K562 (cell line): ENCODE results near the gene TRPC3. TPM values are rescaled to one million over a fixed set of nuclear protein-coding genes. Genes with fewer than 3 reads are reported as not detected.

Experiments used
- ATF7 ChIP-seq: fragments of 450-650 bp; IDR thresholded peaks from 2 replicates; pipeline ENCODE4 v1.7.1; 2014; ENCODE audit warnings: mild to moderate bottlenecking, moderate library complexity
- CC2D1A ChIP-seq: fragments of 450-650 bp; IDR thresholded peaks from 2 replicates; pipeline ENCODE4 v1.6.1; 2017; ENCODE audit warnings: mild to moderate bottlenecking
- CCNT2 ChIP-seq: IDR thresholded peaks from 2 replicates; pipeline ENCODE4 v1.6.1; 2011; ENCODE audit warnings: borderline replicate concordance, low read depth, mild to moderate bottlenecking, moderate library complexity, mixed read lengths, low read length; ENCODE audit not compliant: insufficient read length; ENCODE audit errors: extremely low read depth
- CTCFL ChIP-seq: IDR thresholded peaks from 2 replicates; pipeline ENCODE4 v1.6.1; 2011; ENCODE audit warnings: borderline replicate concordance, low read depth, mild to moderate bottlenecking, moderate library complexity, low read length; ENCODE audit not compliant: insufficient read depth, poor library complexity, severe bottlenecking
- DNMT1 ChIP-seq: fragments of 450-650 bp; IDR thresholded peaks from 2 replicates; pipeline ENCODE4 v1.6.1; 2016; ENCODE audit warnings: antibody characterized with exemption, mild to moderate bottlenecking
- EHMT2 ChIP-seq: fragments of 450-650 bp; IDR thresholded peaks from 2 replicates; pipeline ENCODE4 v1.6.1; 2018; ENCODE audit warnings: antibody characterized with exemption
- HDAC6 ChIP-seq: IDR thresholded peaks from 2 replicates; pipeline ENCODE4 v1.6.1; 2012; ENCODE audit warnings: low read depth, mild to moderate bottlenecking, control low read depth, inconsistent platforms, low read length, moderate library complexity
- JUND ChIP-seq, 2 experiments: IDR thresholded peaks; 2 replicates in 1 of 2; 3 replicates in 1 of 2; pipeline ENCODE4 v1.6.1; 2011; ENCODE audit warnings: borderline replicate concordance in 2 of 2, low read depth in 2 of 2, low read length in 2 of 2, improper control_type of control experiment in 1 of 2, missing biosample characterization in 1 of 2, missing genetic modification characterization in 1 of 2, missing genetic modification reagents in 1 of 2
- NFATC3 ChIP-seq: fragments of 450-650 bp; IDR thresholded peaks from 2 replicates; pipeline ENCODE4 v1.6.1; 2017; ENCODE audit warnings: mild to moderate bottlenecking
- NFE2 ChIP-seq: IDR thresholded peaks from 2 replicates; pipeline ENCODE4 v1.6.1; 2014; ENCODE audit warnings: antibody characterized with exemption, low read depth
- PHTF2 ChIP-seq: fragments of 250-450 bp; sonication (Bioruptor Pico); IDR thresholded peaks from 2 replicates; pipeline ENCODE4 v1.5.0; 2021; ENCODE audit warnings: mild to moderate bottlenecking
- POLR2B ChIP-seq: fragments of 450-650 bp; IDR thresholded peaks from 2 replicates; pipeline ENCODE4 v1.6.1; 2018; ENCODE audit warnings: low read depth; ENCODE audit not compliant: partially characterized antibody
- SMAD4 ChIP-seq: fragments of 250-450 bp; sonication (Bioruptor Pico); conservative IDR thresholded peaks from 2 replicates; pipeline ENCODE4 v1.8.0; 2021; ENCODE audit warnings: inconsistent platforms, mild to moderate bottlenecking, moderate library complexity
- TCF7 ChIP-seq: sonication (generic); IDR thresholded peaks from 2 replicates; pipeline ENCODE4 v1.6.1; 2016; ENCODE audit warnings: antibody characterized with exemption, borderline replicate concordance
- TEAD4 ChIP-seq, 2 experiments: sonication (generic) in 1 of 2; formaldehyde crosslinking in 1 of 2; IDR thresholded peaks; 2 replicates each; pipeline versions ENCODE4 v1.6.1 to v1.8.0; 2012 to 2022; ENCODE audit warnings: borderline replicate concordance in 1 of 2, inconsistent platforms in 1 of 2, low read length in 1 of 2, mild to moderate bottlenecking in 1 of 2, missing genetic modification reagents in 1 of 2
- ZBTB33 ChIP-seq: sonication (generic); formaldehyde crosslinking; IDR thresholded peaks from 2 replicates; pipeline ENCODE4 v1.8.1; 2023; ENCODE audit warnings: mild to moderate bottlenecking, missing genetic modification reagents
- ZC3H4 ChIP-seq: sonication (generic); formaldehyde crosslinking; IDR thresholded peaks from 2 replicates; pipeline ENCODE4 v1.9.0; 2021; ENCODE audit warnings: missing genetic modification reagents, borderline replicate concordance
- ZFP30 ChIP-seq: fragments of 250-450 bp; sonication (Bioruptor Pico); IDR thresholded peaks from 2 replicates; pipeline ENCODE4 v1.8.0; 2022; ENCODE audit warnings: moderate library complexity, mild to moderate bottlenecking, inconsistent platforms, borderline replicate concordance
- ZFX ChIP-seq: sonication (generic); formaldehyde crosslinking; IDR thresholded peaks from 2 replicates; pipeline ENCODE4 v1.8.0; 2022; ENCODE audit warnings: mild to moderate bottlenecking, missing genetic modification reagents, moderate library complexity
- ZNF263 ChIP-seq: sonication (generic); formaldehyde crosslinking; IDR thresholded peaks from 2 replicates; pipeline ENCODE4 v1.8.0; 2022; ENCODE audit warnings: mild to moderate bottlenecking, missing genetic modification reagents, borderline replicate concordance
- ZNF511 ChIP-seq: sonication (generic); formaldehyde crosslinking; IDR thresholded peaks from 2 replicates; pipeline ENCODE4 v1.8.0; 2022; ENCODE audit warnings: mild to moderate bottlenecking, missing genetic modification reagents
- ZNF717 ChIP-seq: fragments of 250-450 bp; sonication (Bioruptor Pico); IDR thresholded peaks from 2 replicates; pipeline ENCODE4 v1.5.0; 2021
- ZNF77 ChIP-seq: fragments of 250-450 bp; sonication (Bioruptor Pico); IDR thresholded peaks from 2 replicates; pipeline ENCODE4 v1.5.0; 2020
- polyA plus RNA-seq, 8 experiments: library from polyadenylated mRNA; depleted of rRNA in 4 of 8; stranded (reverse) in 5 of 8; unstranded in 3 of 8; fragments of >200 nt; fragmentation: Nextera tagmentation in 2 of 8; fragmentation: Illumina TruSeq in 1 of 8; extraction: Ambion mirVana in 2 of 8; extraction: Trizol in 1 of 8; gene quantifications; 2 replicates each; pipeline versions ENCODE4 v1.2.1 to v1.2.3, GENCODE V29; 2011 to 2014; ENCODE audit warnings: inconsistent platforms in 1 of 8, missing spikeins in 1 of 8
- total RNA-seq, 7 experiments: library from RNA; depleted of rRNA in 6 of 7; stranded (reverse); fragments of >200 nt in 6 of 7; fragmentation: Illumina TruSeq in 2 of 7; extraction: Trizol in 2 of 7; gene quantifications; 2 replicates each; pipeline versions ENCODE4 v1.2.1 to v1.2.3, GENCODE V29; 2011 to 2021; ENCODE audit warnings: low replicate concordance in 1 of 7

Gene TRPC3
- total and polyA plus RNA-seq, 9 of the 15 experiments (the other 6 are each of a cell fraction or from before 2014, with no cell fraction given): 0.01 to 0.27 (median 0.11) TPM

- TF ChIP-seq NFE2 (no peak), ZNF511 (no peak), ZNF717 (no peak), TEAD4 (IDR thresholded peaks at IDR 0.05; ENCODE audit: low read length) (no peak), TEAD4 (CRISPR knock-in tag; IDR thresholded peaks at IDR 0.05; ENCODE audit: borderline replicate concordance) (no peak), NFATC3 (no peak), PHTF2 (no peak), TCF7 (peak; percentile 23; the same call in 1 of the 2 replicates), JUND (IDR thresholded peaks at IDR 0.05; ENCODE audit: borderline replicate concordance, low read depth, low read length) (peak; percentile 80), JUND (tag; IDR thresholded peaks at IDR 0.05; ENCODE audit: borderline replicate concordance, low read depth, low read length) (peak; percentile 35; the same call in 1 of the 3 replicates), SMAD4 (CRISPR knock-in tag) (no peak), POLR2B (peak; percentile 72), HDAC6 (no peak), EHMT2 (no peak), ZNF263 (CRISPR knock-in tag) (no peak), ZC3H4 (CRISPR knock-in tag) (no peak), CTCFL (no peak), ZFP30 (CRISPR knock-in tag) (no peak), ATF7 (peak; percentile 95), CC2D1A (no peak), ZBTB33 (CRISPR knock-in tag) (0 out of 2 replicates have a peak, but pooled peaks have one; percentile 19), ZFX (CRISPR knock-in tag) (peak; percentile 64), ZNF77 (CRISPR knock-in tag) (no peak), CCNT2 (no peak), DNMT1 (no peak)
Measured at GRCh38 chr4:121869841-121870822, 81.7 kb downstream of the TRPC3 start, which contains the start of gene BBS7 (continued).
